Measurements from ENCODE around the gene ABCC4. TPM values are rescaled to one million over a fixed set of nuclear protein-coding genes. Genes with fewer than 3 reads are reported as not detected.

Gene ABCC4
- total and polyA plus RNA-seq, 9 of the 15 experiments (the other 6 are each of a cell fraction or from before 2014, with no cell fraction given) = 9.4 to 46.1 (median 25.4) TPM

- TF ChIP-seq MECOM (CRISPR knock-in tag; IDR thresholded peaks at IDR 0.05) = 0 out of 2 replicates have a peak, but pooled peaks have one; percentile 9
- TF ChIP-seq PHB (CRISPR knock-in tag; IDR thresholded peaks at IDR 0.05) = no peak
- TF ChIP-seq SMARCC2 (IDR thresholded peaks at IDR 0.05; ENCODE audit: low read depth) = no peak
- no peak for TF ChIP-seq ZFPM2 (CRISPR knock-in tag; IDR thresholded peaks at IDR 0.05)
- no peak for TF ChIP-seq MCM2 (IDR thresholded peaks at IDR 0.05; ENCODE audit: low read depth)
- TF ChIP-seq CAMTA2 (CRISPR knock-in tag; conservative IDR thresholded peaks at IDR 0.05) = no peak
- no peak for TF ChIP-seq ILK (tag; IDR thresholded peaks at IDR 0.05; ENCODE audit: borderline replicate concordance, low read depth)
- TF ChIP-seq TAL1 (IDR thresholded peaks at IDR 0.05) = peak; percentile 64
- no peak for TF ChIP-seq ARID4B (CRISPR knock-in tag; IDR thresholded peaks at IDR 0.05)
- TF ChIP-seq U2AF2 (optimal IDR thresholded peaks at IDR 0.05; ENCODE audit: low read depth, low read length) = no peak
- peak; percentile 33 for TF ChIP-seq PRDM10 (IDR thresholded peaks at IDR 0.05; ENCODE audit: partially characterized antibody)
- no peak for TF ChIP-seq ZBTB5 (IDR thresholded peaks at IDR 0.05)
- no peak for TF ChIP-seq E2F6 (IDR thresholded peaks at IDR 0.05; ENCODE audit: borderline replicate concordance in 1 of 2, extremely low read depth in 1 of 2, insufficient read depth in 1 of 2, insufficient read length in 1 of 2, low read depth in 1 of 2, low read length in 1 of 2, poor library complexity in 1 of 2, severe bottlenecking in 1 of 2)
- no peak for TF ChIP-seq ZNF3 (CRISPR knock-in tag; IDR thresholded peaks at IDR 0.05)
- peak; percentile 31; the same call in 1 of the 2 replicates for TF ChIP-seq CBFA2T2 (conservative IDR thresholded peaks at IDR 0.05)
- TF ChIP-seq MBD1 (CRISPR knock-in tag; IDR thresholded peaks at IDR 0.05) = no peak
Measured at GRCh38 chr13:95209109-95209508, 92.1 kb downstream of the ABCC4 start (continued).

All from K562 (cell line).